ENCODE measurements around the gene EBF3.

Gene EBF3

GRCh38 chr10:129932182-129932581 is 31.9 kb downstream of the EBF3 start:
- TF ChIP-seq REST (IDR thresholded peaks at IDR 0.05; ENCODE audit: insufficient read depth in 1 of 2, low read depth in 2 of 2, low read length in 2 of 2) (no peak), SIN3A (IDR thresholded peaks at IDR 0.05; ENCODE audit: borderline replicate concordance, insufficient read depth, low read length) (no peak), TAF1 (IDR thresholded peaks at IDR 0.05; ENCODE audit: borderline replicate concordance, insufficient read depth, low read length) (no peak)

DNA sequence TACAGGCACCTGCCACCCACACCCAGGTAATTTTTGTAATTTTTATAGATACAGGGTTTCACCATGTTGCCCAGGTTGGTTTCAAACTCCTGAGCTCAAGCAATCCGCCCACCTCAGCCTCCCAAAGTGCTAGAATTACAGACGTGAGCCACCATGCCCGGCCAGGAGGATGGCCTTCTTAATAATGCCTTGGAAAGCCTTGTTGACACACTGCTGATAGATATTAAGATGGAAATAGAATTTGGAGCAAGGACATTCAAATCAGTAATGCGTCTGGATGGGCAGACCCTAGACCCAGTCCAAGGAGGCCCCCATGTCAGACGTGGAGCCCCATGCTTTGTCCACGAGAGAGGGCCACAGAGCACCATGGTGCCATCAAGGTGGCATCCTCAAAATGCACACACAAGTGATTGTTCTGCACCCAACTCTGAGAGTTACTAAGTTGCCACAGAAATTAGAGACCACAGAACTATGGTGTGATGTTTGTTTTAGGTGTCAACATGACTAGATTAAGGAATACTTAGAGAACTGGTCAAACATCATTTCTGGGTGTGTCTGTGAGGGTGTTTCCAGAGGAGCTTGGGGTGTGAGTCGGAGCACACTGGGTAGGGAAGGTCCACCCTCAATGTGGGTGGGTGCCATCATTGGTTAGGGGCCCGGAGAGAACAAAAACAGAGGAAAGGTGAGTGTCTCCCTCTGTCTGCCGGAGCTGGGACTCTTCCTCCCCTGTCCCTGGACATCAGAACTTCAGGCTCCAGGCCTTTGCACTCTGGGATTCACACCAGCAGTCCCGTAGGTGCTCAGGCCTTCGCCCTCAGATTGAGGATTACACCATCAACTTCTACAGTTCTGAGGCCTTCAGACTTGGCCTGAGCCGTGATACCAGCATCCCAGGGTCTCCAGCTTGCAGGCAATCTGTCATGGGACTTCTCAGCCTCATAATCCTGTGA is 34.5 kb downstream of the EBF3 start:
- TF ChIP-seq REST (IDR thresholded peaks at IDR 0.05; ENCODE audit: insufficient read depth in 1 of 2, low read depth in 2 of 2, low read length in 2 of 2) (no peak), FOXP2 (optimal IDR thresholded peaks at IDR 0.05; ENCODE audit: borderline replicate concordance, extremely low read depth, extremely low read length, insufficient read depth) (no peak)

DNA sequence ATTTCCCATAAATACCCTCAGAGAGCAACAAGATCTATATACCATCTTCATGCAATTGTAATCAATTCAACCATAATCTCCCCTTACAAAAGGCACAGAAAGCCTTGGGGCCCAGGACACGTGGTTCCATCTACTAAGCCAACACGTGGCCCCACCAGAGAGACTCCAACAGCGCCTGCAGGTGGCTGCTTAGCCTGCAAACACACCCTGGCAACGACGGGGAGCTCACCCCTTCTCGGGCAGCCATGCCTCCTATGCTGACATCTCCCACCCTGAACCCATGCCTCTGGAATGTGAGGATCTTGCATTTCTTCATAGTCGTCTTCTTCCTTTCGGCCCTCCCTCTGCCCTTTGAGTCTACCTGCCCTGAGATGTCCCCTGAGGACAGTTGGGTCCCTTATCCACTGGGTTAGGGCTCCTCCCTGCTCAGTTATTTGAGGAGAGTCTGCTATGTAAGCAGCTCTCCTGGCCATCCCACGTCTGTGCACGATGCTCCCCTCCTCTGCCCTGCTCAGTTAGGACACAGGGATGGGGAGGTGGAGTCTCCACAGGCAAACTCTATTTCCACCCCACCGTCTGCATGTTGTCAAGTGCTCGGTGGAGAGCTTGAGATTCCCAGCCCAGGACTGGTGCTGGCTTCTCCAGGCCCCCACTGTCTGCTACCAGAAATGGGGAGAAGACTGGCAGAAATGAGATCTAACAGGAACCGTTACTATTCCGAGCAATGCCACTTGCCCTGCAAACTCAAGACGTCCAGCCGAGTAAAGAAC is 36.5 kb downstream of the EBF3 start:
- TF ChIP-seq TAF1 (IDR thresholded peaks at IDR 0.05; ENCODE audit: borderline replicate concordance, insufficient read depth, low read length) (no peak), FOXP2 (optimal IDR thresholded peaks at IDR 0.05; ENCODE audit: borderline replicate concordance, extremely low read depth, extremely low read length, insufficient read depth) (no peak), SIN3A (IDR thresholded peaks at IDR 0.05; ENCODE audit: borderline replicate concordance, insufficient read depth, low read length) (no peak), POLR2AphosphoS5 (IDR thresholded peaks at IDR 0.05; ENCODE audit: low read depth, low read length) (no peak), REST (IDR thresholded peaks at IDR 0.05; ENCODE audit: insufficient read depth in 1 of 2, low read depth in 2 of 2, low read length in 2 of 2) (no peak)

- TF ChIP-seq REST (IDR thresholded peaks at IDR 0.05; ENCODE audit: insufficient read depth in 1 of 2, low read depth in 2 of 2, low read length in 2 of 2), result no peak
- TF ChIP-seq TAF1 (IDR thresholded peaks at IDR 0.05; ENCODE audit: borderline replicate concordance, insufficient read depth, low read length), result no peak
- TF ChIP-seq FOXP2 (optimal IDR thresholded peaks at IDR 0.05; ENCODE audit: borderline replicate concordance, extremely low read depth, extremely low read length, insufficient read depth), result no peak
Observed at GRCh38 chr10:129926066-129927055, 37.7 kb downstream of the EBF3 start.

Measured in PFSK-1 (cell line).